Inferior parietal cortex (tissue), 1 donor: Measurements from ENCODE around the gene TMEM107.
"Not testable (repeated sequence)": the region's sequence is repeated elsewhere in the genome, so short reads cannot be mapped to it uniquely, and the experiment has no call there.

ENCODE experiments used
- DNase-seq: peaks from one replicate; pipeline ENCODE4 v3.0.0-alpha.2; 2016; ENCODE audit errors: extremely low spot score

The TMEM107 gene

GRCh38 chr17:8189711-8190477 is 13.7 kb upstream of the TMEM107 start, which contains the start of gene BORCS6:
Gene BORCS6 (minus strand): TSS chr17:8190180. CDS start chr17:8190140, 40 bp downstream.
- peak; percentile 98 for DNase-seq

GRCh38 chr17:8189041-8189710 is 13.0 kb upstream of the TMEM107 start:
- no peak for DNase-seq

- DNase-seq, result peak; percentile 10
Measured at GRCh38 chr17:8188263-8188839, 12.2 kb upstream of the TMEM107 start.

GRCh38 chr17:8187517-8188262 is 11.5 kb upstream of the TMEM107 start:
- DNase-seq, result peak; percentile 96

- peak; percentile 91 for DNase-seq
Measured at GRCh38 chr17:8186787-8187516, 10.8 kb upstream of the TMEM107 start.

GRCh38 chr17:8186446-8186786 is 10.2 kb upstream of the TMEM107 start:
- no peak for DNase-seq

- peak; percentile 81 for DNase-seq
Measured at GRCh38 chr17:8185582-8186445, 9.6 kb upstream of the TMEM107 start.

GRCh38 chr17:8176998-8177731 is 985 bp upstream of the TMEM107 start:
- DNase-seq, result no peak

- no peak for DNase-seq
Measured at GRCh38 chr17:8175795-8176196, 384 bp downstream of the TMEM107 start.

GRCh38 chr17:8173871-8174322 is 2.3 kb downstream of the TMEM107 start:
- no peak for DNase-seq

GRCh38 chr17:8173056-8173870 is 2.9 kb downstream of the TMEM107 start:
- DNase-seq, result peak; percentile 95

- DNase-seq, result not testable (repeated sequence)
Measured at GRCh38 chr17:8170186-8170585, 6.0 kb downstream of the TMEM107 start.

GRCh38 chr17:8167526-8167925 is 8.7 kb downstream of the TMEM107 start:
- no peak for DNase-seq

GRCh38 chr17:8166731-8167130 is 9.4 kb downstream of the TMEM107 start:
- no peak for DNase-seq

- DNase-seq, result no peak
Measured at GRCh38 chr17:8164815-8165131, 11.4 kb downstream of the TMEM107 start.

- DNase-seq, result peak; percentile 67
Measured at GRCh38 chr17:8163978-8164814, 12.0 kb downstream of the TMEM107 start.

- DNase-seq, result no peak
Measured at GRCh38 chr17:8162997-8163977, 12.9 kb downstream of the TMEM107 start.
